HepG2 (cell line): ENCODE results near the gene NACC2. TPM values are rescaled to one million over a fixed set of nuclear protein-coding genes. Genes with fewer than 3 reads are reported as not detected.

ENCODE experiments used
- ELF3 ChIP-seq: IDR thresholded peaks from 2 replicates; pipeline ENCODE4 v1.6.1; 2016; ENCODE audit warnings: missing genetic modification reagents, missing compliant biosample characterization
- GABPB1 ChIP-seq: IDR thresholded peaks from 2 replicates; pipeline ENCODE4 v1.6.1; 2016; ENCODE audit warnings: mild to moderate bottlenecking, missing genetic modification reagents, moderate library complexity, missing compliant biosample characterization
- HDAC6 ChIP-seq: fragments of 200-600 bp; sonication (generic); IDR thresholded peaks from 2 replicates; pipeline ENCODE4 v1.7.0; 2017; ENCODE audit warnings: mild to moderate bottlenecking, antibody characterized with exemption, low read length, low read depth
- NFE2L2 ChIP-seq: fragments of 150-350 bp; IDR thresholded peaks from 2 replicates; pipeline ENCODE4 v1.6.1; 2014; ENCODE audit warnings: low read length
- POLR2G ChIP-seq: fragments of 200-400 bp; formaldehyde crosslinking; IDR thresholded peaks from 2 replicates; pipeline ENCODE4 v1.6.1; 2018; ENCODE audit warnings: mild to moderate bottlenecking, low read depth, low read length, moderate library complexity
- THAP9 ChIP-seq: sonication (generic); formaldehyde crosslinking; IDR thresholded peaks from 2 replicates; pipeline ENCODE4; 2020; ENCODE audit warnings: missing genetic modification reagents, mild to moderate bottlenecking, borderline replicate concordance
- ZBTB40 ChIP-seq, 2 experiments: fragments of 450-650 bp in 1 of 2; sonication (generic) in 1 of 2; formaldehyde crosslinking in 1 of 2; IDR thresholded peaks; 2 replicates each; pipeline versions ENCODE4 v1.6.1 to v1.8.0; 2016 to 2022; ENCODE audit warnings: antibody characterized with exemption in 1 of 2, mild to moderate bottlenecking in 1 of 2, missing genetic modification reagents in 1 of 2
- ZNF230 ChIP-seq: sonication (generic); formaldehyde crosslinking; IDR thresholded peaks from 2 replicates; pipeline ENCODE4 v1.4.0; 2020; ENCODE audit warnings: mild to moderate bottlenecking, missing genetic modification reagents
- ZNF264 ChIP-seq: sonication (generic); formaldehyde crosslinking; IDR thresholded peaks from 2 replicates; pipeline ENCODE4 v1.4.0; 2020; ENCODE audit warnings: missing genetic modification reagents
- ZNF724P ChIP-seq: sonication (generic); formaldehyde crosslinking; IDR thresholded peaks from 2 replicates; pipeline ENCODE4 v1.8.0; 2022; ENCODE audit warnings: missing genetic modification reagents, borderline replicate concordance
- polyA plus RNA-seq, 8 experiments: library from polyadenylated mRNA; depleted of rRNA in 3 of 8; stranded (reverse) in 7 of 8; unstranded in 1 of 8; fragments of >200 nt; fragmentation: Illumina TruSeq in 4 of 8; extraction: Trizol in 4 of 8; gene quantifications; 2 replicates each; pipeline versions ENCODE4 v1.2.1 to v1.2.3, GENCODE V29; 2011 to 2016; ENCODE audit warnings: low read depth in 4 of 8, missing spikeins in 1 of 8, mixed read lengths in 1 of 8; ENCODE audit not compliant: insufficient read depth in 1 of 8
- total RNA-seq, 5 experiments: library from RNA; depleted of rRNA; stranded (reverse); fragments of >200 nt; fragmentation: Illumina TruSeq; extraction: Trizol; gene quantifications; 2 replicates each; pipeline ENCODE4 v1.2.3, GENCODE V29; 2016; ENCODE audit warnings: low read depth in 1 of 5
- TF ChIP-seq, protein P1 (sequence below): sonication (generic); formaldehyde crosslinking; IDR thresholded peaks from 2 replicates; pipeline ENCODE4 v1.4.0; 2020; ENCODE audit warnings: missing genetic modification reagents, borderline replicate concordance
- TF ChIP-seq, protein P2 (sequence below): sonication (generic); formaldehyde crosslinking; IDR thresholded peaks from 2 replicates; pipeline ENCODE4 v1.4.0; 2020; ENCODE audit warnings: missing genetic modification reagents

The NACC2 gene
- total and polyA plus RNA-seq, 2 of the 13 experiments (the other 11 are each of a cell fraction or from before 2014, with no cell fraction given): 5.9 to 12.3 TPM

GRCh38 chr9:135990468-135991429, 104.3 kb downstream of the NACC2 start (continued):
- TF ChIP-seq THAP9 (no peak), ZNF230 (CRISPR knock-in tag) (no peak), ZNF724P (CRISPR knock-in tag) (no peak), ZNF264 (CRISPR knock-in tag) (no peak), NFE2L2 (no peak), GABPB1 (peak; percentile 11; the same call in 1 of the 2 replicates), POLR2G (no peak), ELF3 (no peak), HDAC6 (no peak), ZBTB40 (IDR thresholded peaks at IDR 0.05) (no peak), ZBTB40 (CRISPR knock-in tag; IDR thresholded peaks at IDR 0.05) (no peak)
- TF ChIP-seq, protein P1, sequence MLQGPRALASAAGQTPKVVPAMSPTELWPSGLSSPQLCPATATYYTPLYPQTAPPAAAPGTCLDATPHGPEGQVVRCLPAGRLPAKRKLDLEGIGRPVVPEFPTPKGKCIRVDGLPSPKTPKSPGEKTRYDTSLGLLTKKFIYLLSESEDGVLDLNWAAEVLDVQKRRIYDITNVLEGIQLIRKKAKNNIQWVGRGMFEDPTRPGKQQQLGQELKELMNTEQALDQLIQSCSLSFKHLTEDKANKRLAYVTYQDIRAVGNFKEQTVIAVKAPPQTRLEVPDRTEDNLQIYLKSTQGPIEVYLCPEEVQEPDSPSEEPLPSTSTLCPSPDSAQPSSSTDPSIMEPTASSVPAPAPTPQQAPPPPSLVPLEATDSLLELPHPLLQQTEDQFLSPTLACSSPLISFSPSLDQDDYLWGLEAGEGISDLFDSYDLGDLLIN (CRISPR knock-in tag): no peak
- TF ChIP-seq, protein P2, sequence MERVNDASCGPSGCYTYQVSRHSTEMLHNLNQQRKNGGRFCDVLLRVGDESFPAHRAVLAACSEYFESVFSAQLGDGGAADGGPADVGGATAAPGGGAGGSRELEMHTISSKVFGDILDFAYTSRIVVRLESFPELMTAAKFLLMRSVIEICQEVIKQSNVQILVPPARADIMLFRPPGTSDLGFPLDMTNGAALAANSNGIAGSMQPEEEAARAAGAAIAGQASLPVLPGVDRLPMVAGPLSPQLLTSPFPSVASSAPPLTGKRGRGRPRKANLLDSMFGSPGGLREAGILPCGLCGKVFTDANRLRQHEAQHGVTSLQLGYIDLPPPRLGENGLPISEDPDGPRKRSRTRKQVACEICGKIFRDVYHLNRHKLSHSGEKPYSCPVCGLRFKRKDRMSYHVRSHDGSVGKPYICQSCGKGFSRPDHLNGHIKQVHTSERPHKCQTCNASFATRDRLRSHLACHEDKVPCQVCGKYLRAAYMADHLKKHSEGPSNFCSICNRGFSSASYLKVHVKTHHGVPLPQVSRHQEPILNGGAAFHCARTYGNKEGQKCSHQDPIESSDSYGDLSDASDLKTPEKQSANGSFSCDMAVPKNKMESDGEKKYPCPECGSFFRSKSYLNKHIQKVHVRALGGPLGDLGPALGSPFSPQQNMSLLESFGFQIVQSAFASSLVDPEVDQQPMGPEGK (CRISPR knock-in tag): 0 out of 2 replicates have a peak, but pooled peaks have one; percentile 30
